PFSK-1 (cell line): ENCODE data around the gene APIP.

Source experiments
- POLR2AphosphoS5 ChIP-seq: IDR thresholded peaks from 2 replicates; pipeline ENCODE4 v1.6.1; 2012; ENCODE audit warnings: low read depth, mild to moderate bottlenecking, control low read depth, low read length, moderate library complexity
- REST ChIP-seq, 2 experiments: IDR thresholded peaks; 2 replicates each; pipeline versions ENCODE4 v1.6.1 to v1.8.0; 2011 to 2012; ENCODE audit warnings: low read depth in 2 of 2, low read length in 2 of 2, control low read depth in 1 of 2, inconsistent platforms in 1 of 2, mild to moderate bottlenecking in 1 of 2, moderate library complexity in 1 of 2; ENCODE audit not compliant: insufficient read depth in 1 of 2
- TAF1 ChIP-seq: IDR thresholded peaks from 2 replicates; pipeline ENCODE4 v1.6.1; 2012; ENCODE audit warnings: low read length, control low read depth, borderline replicate concordance; ENCODE audit not compliant: insufficient read depth

- TF ChIP-seq REST (IDR thresholded peaks at IDR 0.05; ENCODE audit: insufficient read depth in 1 of 2, low read depth in 2 of 2, low read length in 2 of 2) (no peak), TAF1 (no peak), POLR2AphosphoS5 (no peak)
These were observed 928 bp upstream of the APIP start for GRCh38 chr11:34916843-34917770.
